C4-2B (cell line): Measurements from ENCODE around the gene HSPA12A.

Experiments used
- CTCF ChIP-seq: fragments of 450-650 bp; conservative IDR thresholded peaks from 2 replicates; pipeline ENCODE4 v1.5.1; 2017; ENCODE audit warnings: mild to moderate bottlenecking
- ZFX ChIP-seq: fragments of 450-650 bp; IDR thresholded peaks from 2 replicates; pipeline ENCODE4 v1.6.1; 2017

GRCh38 chr10:116702165-116702564 lies 40.2 kb downstream of the HSPA12A start:
- no peak for TF ChIP-seq CTCF
- no peak for TF ChIP-seq ZFX
